NCI-H2196 (cell line): ENCODE data around the gene DES.

ENCODE experiments used
- DNase-seq: peaks from one replicate; lab custom pipeline; 2025; ENCODE audit not compliant: unreplicated experiment; lab: John Stamatoyannopoulos, UW

Gene DES

GRCh38 chr2:219437690-219438206 lies 19.6 kb downstream of the DES start:
- DNase-seq: no peak

DNA sequence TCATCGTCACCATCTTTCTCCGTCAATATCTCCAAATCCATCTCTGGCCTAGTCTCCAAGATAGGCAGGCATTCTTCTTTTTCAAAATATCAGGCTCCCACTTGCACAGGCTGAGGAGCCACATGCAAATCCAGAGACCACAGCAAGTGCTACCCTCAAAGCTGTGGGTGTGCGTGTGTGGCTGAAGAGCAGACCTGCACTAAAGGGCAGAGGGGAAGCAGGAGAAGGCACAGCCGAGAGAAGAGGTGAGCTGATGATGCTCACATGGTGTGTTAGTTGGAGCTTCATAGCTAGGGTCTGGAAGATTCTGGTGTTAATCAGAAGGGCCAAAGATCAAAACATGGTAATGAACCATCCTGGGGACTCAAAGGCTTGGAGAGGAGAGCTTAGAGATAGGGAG lies 20.3 kb downstream of the DES start:
- no peak for DNase-seq

DNA sequence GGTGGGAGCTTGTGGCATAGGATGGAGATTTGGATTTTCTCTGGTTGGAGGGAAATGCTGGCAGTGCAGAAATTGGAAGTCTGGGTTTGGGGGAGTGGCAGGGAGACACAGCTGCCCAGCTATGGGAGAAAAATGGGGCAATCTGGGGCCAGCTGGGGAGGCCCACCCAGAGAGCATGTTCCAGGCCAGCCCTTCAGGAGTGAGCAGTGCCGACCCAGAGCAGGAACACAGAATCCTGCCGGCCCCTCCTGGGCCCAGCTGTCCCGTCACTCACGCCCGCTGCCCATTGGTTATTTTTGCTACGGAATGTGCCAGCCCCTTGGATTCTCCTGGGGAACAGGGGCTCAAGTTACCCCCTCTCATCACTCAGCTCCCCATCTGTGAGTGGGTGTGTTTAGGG lies 21.3 kb downstream of the DES start:
- DNase-seq: no peak

- no peak for DNase-seq
Observed at GRCh38 chr2:219440388-219441256, 22.4 kb downstream of the DES start.

- peak; percentile 65 for DNase-seq
Observed at GRCh38 chr2:219441451-219442255, 23.5 kb downstream of the DES start.

- DNase-seq: no peak
Observed at GRCh38 chr2:219442256-219443015, 24.3 kb downstream of the DES start.

DNA sequence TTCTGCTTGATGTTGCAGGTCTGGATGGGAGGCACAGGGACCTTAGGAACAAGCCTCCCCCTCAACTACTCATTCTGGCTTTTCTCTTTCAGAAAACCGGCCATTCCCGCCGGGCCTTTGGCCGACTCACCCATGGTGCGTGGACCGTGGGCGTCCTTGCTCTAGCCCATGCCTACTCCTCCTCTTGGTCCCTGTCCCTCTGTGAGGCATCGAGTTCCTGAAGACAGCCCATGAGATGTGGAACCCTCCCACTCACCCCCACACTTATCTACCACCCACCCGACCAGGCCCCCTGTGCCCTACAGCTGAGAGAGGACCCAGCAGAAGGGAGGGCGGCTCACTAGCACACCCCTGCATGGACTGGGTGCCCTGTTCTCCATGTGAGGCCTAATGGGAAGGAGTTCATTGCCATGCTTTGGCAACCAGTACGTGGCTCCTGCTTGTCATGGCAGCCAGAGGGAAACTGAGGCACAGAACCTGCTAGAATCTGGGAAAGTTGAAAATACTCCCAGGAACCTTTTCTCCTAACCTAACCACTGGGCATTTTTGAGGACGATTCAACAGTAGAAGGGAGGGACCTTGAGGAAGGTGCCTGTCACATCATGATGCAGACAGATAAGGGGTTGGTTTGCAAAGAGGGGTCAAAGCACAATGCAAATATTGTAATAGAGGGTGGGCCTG lies 25.0 kb downstream of the DES start:
- DNase-seq: no peak

- DNase-seq: no peak
Observed at GRCh38 chr2:219443697-219444023, 25.5 kb downstream of the DES start.

DNA sequence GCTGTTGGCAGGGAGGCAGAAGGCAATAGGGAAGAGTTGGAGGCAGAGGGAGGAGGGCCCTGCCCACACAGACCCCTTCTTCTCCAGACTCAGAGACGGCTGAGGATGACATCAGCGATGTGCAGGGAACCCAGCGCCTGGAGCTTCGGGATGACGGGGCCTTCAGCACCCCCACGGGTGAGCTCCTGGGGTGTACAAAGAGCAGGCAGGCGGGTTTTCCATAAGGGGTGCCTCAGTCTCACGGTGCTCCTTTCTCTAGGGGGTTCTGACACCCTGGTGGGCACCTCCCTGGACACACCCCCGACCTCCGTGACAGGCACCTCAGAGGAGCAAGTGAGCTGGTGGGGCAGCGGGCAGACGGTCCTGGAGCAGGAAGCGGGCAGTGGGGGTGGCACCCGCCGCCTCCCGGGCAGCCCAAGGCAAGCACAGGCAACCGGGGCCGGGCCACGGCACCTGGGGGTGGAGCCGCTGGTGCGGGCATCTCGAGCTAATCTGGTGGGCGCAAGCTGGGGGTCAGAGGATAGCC lies 26.5 kb downstream of the DES start:
- no peak for DNase-seq

DNA sequence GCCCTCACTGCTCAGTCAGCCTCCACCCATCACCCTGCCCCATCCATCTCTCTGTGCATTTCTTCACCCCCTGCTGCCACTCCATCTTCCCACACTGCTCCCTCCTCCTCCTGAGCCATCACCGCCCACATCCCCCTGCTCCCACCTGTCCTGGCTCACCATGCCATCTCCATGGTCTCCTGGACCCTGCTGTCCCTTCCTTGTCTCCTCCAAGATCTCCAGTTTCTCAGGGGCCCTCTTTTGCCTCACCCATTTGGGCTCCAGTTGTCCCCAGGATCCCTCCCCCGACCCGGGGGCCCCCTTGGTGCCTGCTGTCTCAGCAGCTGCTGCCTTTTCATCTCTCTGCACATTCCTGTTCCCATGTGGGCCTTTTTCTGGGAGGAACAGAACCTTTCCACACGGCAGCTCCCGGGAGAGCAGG lies 27.1 kb downstream of the DES start:
- DNase-seq: no peak

DNA sequence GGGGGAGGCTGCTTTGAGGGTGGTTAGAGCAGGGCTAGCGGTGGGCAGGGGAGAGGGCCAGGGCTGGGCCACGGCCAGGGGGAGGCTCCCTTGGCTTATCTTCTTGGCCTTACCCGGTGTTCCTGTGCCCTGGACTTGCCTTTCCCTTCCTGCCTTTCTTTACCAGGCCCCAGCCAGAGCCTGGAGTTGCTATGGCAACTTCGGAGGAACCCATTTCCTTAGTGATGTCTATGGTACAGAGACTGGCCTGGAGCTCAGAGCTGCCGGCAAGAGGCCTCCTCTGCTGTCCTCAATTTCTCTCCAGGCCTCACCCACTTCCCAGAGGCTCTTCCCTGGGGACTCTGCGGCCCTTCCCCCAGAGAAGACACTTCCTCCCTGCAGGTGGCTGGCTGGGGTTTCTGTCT lies 27.9 kb downstream of the DES start:
- DNase-seq: peak; percentile 48

- DNase-seq: no peak
Observed at GRCh38 chr2:219446689-219447088, 28.5 kb downstream of the DES start.

DNA sequence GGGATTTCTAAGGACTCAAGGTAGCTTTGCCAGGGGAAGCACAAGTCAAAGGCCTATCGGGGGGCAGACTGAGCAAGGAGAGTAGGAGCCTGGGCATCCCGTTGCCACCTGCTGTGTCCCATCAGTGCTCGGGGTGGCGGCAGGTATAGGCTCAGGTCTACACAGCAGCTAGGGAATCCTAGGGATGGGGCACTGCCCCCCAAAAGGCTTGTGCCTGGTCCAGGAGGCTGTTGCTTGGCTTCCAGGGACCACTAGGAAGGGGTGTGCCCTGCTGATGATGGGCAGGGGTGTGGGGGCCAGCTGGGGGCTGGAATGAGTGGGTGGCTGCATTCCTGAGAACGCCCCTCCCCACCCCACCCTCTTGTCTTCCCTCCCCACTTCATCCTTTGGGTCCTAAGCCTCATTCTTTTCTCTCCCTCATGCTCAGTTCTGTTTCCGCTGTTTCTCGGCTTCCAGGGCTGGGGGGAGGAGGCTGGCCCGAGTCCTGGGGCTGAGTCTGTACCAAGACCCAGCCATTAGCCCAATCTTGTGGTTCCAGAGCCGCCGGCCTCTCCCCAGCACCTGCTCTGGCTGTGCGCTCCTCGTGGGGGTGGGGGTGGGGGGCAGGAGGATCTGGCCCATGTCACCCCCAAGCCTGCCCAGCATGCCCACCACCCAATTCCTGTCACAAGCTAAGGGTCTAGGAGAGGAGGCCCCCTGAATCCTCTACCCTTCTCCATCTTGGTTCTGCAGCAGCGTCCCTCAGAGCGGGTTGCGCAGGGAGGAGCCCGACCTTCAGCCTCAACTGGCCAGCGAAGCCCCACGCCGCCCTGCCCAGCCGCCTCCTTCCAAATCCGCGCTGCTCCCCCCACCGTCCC lies 29.3 kb downstream of the DES start:
- DNase-seq: no peak

GRCh38 chr2:219448099-219448775 lies 30.1 kb downstream of the DES start:
- no peak for DNase-seq

- DNase-seq: no peak
Observed at GRCh38 chr2:219448776-219449341, 30.7 kb downstream of the DES start.

DNA sequence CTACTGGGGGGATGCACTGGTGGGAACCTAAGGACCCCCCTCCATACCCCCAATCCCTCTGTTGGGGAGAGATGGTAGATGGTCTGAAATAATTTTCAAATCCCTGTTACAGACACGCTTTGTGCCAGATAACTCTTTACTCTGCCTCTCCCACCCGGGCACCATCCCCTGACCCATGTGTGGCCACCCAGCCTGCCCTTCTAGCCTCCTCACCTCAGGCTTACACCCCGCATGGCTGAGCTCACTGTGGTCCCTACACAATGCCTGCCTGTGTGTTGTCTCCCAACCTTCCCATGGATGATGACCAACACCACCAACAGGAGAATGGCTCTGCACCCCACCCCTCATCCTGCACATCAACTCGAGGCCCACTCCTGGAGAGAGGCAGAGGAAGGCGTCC lies 31.4 kb downstream of the DES start:
- DNase-seq: no peak

GRCh38 chr2:219451661-219452360 lies 33.6 kb downstream of the DES start:
- no peak for DNase-seq
